Measurements from ENCODE around the gene SELENOO. TPM values are rescaled to one million over a fixed set of nuclear protein-coding genes. Genes with fewer than 3 reads are reported as not detected.
A peak's percentile ranks its signal among the peaks of the same experiment; 100 is the strongest.

Gene SELENOO
- 17.6 TPM for total RNA-seq
- long read RNA-seq, transcript SELENOO-201 (9 exons, 2,315 nt): major isoform, 43 of 76 reads
- long read RNA-seq, partial matches to known transcripts: 16 of 76 reads
- long read RNA-seq, other reads (novel, unspliced or antisense): 17 of 76 reads

DNA sequence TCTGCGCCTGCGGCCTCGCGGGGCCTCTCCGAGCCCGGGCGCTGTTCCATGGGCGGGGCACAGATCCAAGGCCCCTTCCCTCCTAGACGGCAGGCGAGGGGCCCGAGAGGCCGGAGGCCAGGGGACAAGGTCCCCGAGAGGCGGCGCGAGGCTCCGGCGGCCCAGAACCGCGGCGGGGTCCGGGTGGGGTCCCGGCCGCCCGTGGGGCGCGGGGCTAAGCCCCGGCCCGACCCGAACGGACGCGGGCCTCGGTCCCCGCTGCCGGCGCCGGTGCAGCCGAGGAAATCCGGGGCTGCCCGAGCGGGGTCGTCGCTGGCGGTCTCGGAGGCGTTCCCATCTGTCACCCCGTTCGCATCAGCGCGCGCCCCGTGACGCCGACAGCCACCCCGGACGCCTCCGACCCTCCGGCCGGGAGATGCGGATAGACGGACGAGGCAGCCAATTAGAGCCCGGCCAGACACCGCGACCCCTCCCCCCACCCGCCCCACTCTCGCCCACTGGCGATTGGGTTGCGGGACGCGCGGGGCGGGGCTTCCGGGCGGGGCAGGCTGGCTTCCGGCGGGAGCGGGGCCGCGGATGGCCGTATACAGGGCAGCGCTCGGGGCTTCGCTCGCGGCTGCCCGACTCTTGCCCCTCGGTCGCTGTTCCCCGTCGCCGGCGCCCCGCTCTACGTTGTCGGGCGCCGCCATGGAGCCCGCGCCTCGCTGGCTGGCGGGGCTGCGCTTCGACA is at the start of gene SELENOO:
Gene SELENOO (plus strand): TSS at position 551 of the 730 bp plus-strand sequence. CDS start 26 bp downstream, at position 577.
- no peaks in the 10 kb centered on the region for H3K27me3 ChIP-seq
- intact Hi-C loops (cut with DNase I): no loop called here
- peaks cover 27% of the 10 kb centered on the region for H3K36me3 ChIP-seq
- peak; percentile 96 for DNase-seq
- peak within 1 kb of the TSS; percentile 74 for H3K27ac ChIP-seq
- H3K4me1 ChIP-seq: peaks cover 14% of the 10 kb centered on the region
- TF ChIP-seq, protein P1, sequence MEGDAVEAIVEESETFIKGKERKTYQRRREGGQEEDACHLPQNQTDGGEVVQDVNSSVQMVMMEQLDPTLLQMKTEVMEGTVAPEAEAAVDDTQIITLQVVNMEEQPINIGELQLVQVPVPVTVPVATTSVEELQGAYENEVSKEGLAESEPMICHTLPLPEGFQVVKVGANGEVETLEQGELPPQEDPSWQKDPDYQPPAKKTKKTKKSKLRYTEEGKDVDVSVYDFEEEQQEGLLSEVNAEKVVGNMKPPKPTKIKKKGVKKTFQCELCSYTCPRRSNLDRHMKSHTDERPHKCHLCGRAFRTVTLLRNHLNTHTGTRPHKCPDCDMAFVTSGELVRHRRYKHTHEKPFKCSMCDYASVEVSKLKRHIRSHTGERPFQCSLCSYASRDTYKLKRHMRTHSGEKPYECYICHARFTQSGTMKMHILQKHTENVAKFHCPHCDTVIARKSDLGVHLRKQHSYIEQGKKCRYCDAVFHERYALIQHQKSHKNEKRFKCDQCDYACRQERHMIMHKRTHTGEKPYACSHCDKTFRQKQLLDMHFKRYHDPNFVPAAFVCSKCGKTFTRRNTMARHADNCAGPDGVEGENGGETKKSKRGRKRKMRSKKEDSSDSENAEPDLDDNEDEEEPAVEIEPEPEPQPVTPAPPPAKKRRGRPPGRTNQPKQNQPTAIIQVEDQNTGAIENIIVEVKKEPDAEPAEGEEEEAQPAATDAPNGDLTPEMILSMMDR (IDR thresholded peaks at IDR 0.05): no peak
- peak; percentile 94 for ATAC-seq
- H3K9me3 ChIP-seq: no peaks in the 10 kb centered on the region
- H3K4me3 ChIP-seq: peak within 1 kb of the TSS; percentile 76

DNA sequence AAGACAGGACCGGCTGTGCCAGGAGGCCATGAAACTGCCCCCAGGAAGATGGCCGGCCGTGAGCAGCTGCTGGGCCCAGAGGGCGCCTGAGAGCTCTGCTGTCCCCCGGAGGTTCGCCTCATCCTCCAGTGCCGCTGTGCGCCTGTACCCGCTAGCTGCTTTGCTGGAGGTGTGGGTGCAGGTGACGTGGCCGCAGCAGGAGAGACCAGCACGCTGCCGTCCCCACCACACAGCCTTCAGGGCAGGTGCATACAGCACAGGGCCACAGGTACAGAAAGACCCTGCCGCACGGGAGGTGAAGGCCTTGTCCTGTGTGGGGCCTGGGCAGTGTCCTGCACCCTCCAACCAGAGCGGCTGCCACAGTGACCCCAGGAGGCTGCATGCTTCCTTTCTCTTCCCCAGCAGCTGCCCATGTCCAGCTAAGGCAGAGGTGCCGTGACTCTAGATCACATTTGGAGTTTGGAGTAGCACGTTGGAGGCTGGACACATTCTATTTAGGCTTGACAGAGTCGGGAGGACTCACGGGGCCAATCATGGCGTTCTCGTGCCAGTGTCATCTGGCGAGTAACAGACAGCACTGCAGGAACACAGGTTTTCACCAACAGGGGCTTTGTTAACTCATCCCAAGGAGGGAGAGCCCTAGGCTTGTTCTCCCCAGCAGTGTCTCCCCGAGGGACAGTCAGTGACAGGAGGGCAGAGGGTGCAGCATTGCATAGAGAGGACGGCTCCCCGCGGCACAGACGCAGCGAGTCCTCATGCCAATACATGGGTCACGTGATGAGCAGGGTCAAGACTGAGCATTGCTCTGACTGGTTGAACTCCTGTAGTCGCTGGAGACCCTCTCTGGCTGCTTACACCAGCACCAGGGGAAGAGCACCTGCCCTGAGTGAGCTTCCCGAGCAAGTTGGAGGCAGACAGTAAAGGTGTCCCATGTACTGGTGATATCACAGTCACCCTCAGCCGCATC is 49.0 kb upstream of the SELENOO start:
- TF ChIP-seq, protein P1 (IDR thresholded peaks at IDR 0.05): no peak
- H3K4me3 ChIP-seq: no peak overlapping the region
- no peaks in the 10 kb centered on the region for H3K4me1 ChIP-seq
- H3K27me3 ChIP-seq: no peaks in the 10 kb centered on the region
- H3K9me3 ChIP-seq: no peaks in the 10 kb centered on the region
- H3K27ac ChIP-seq: no peak overlapping the region
- ATAC-seq (no peak), DNase-seq (no peak)
- intact Hi-C loops (cut with DNase I): no loop called here
- H3K36me3 ChIP-seq: no peaks in the 10 kb centered on the region

GRCh38 chr22:50153056-50153755 is 47.6 kb upstream of the SELENOO start:
- TF ChIP-seq, protein P1 (IDR thresholded peaks at IDR 0.05): no peak
- intact Hi-C loops (cut with DNase I): no loop called here

GRCh38 chr22:50153756-50154140 is 47.1 kb upstream of the SELENOO start:
- TF ChIP-seq, protein P1 (IDR thresholded peaks at IDR 0.05): no peak

More at GRCh38 chr22:50153056-50153755, 47.6 kb upstream of the SELENOO start:
- H3K9me3 ChIP-seq: no peaks in the 10 kb centered on the region
- H3K27me3 ChIP-seq: no peaks in the 10 kb centered on the region
- H3K27ac ChIP-seq: no peak overlapping the region
- H3K4me1 ChIP-seq: no peaks in the 10 kb centered on the region
- DNase-seq (no peak), ATAC-seq (no peak)
- no peaks in the 10 kb centered on the region for H3K36me3 ChIP-seq
- no peak overlapping the region for H3K4me3 ChIP-seq

DNA sequence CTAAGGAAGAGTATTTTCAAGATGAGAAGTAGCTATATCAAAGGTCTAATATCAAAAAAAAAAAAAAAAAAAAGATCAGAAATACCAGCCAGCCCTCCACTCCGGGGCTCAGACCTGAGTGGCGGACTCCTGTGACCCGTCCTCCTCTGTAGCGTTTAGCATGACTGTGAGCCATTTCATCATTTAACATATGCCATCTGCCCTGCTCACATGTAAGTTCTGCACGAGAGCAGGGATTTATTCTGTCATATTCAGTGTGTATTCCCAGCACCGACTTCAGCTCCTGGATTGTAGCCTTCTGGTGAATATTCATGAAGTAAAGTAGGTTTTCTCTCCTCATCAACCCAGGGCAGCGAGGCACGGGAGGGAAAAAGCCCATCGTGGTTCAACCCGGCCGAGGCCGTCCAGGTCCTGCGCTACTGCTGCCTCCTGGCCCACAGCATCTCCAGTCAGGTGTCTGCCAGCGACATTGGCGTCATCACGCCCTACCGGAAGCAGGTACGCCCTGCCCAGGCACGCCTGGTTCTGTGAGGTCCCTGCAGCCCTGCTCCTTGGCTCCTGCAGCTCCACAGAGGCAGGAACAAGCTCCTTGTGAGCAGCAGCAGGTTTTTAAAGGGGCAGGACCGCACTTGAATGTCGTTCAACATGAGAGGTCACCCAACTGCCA is 43.0 kb upstream of the SELENOO start:
- DNase-seq (peak; percentile 87), ATAC-seq (peak; percentile 95)
- no peaks in the 10 kb centered on the region for H3K9me3 ChIP-seq
- TF ChIP-seq, protein P1 (IDR thresholded peaks at IDR 0.05): no peak
- H3K4me3 ChIP-seq: no peak overlapping the region
- H3K27ac ChIP-seq: no peak overlapping the region
- intact Hi-C loops (cut with DNase I): no loop called here
- no peaks in the 10 kb centered on the region for H3K4me1 ChIP-seq
- H3K36me3 ChIP-seq: no peaks in the 10 kb centered on the region
- H3K27me3 ChIP-seq: no peaks in the 10 kb centered on the region

More at GRCh38 chr22:50153756-50154140, 47.1 kb upstream of the SELENOO start:
- H3K9me3 ChIP-seq: no peaks in the 10 kb centered on the region
- DNase-seq (no peak), ATAC-seq (no peak)
- H3K4me1 ChIP-seq: no peaks in the 10 kb centered on the region
- H3K27me3 ChIP-seq: no peaks in the 10 kb centered on the region
- intact Hi-C loops (cut with DNase I): no loop called here
- no peak overlapping the region for H3K27ac ChIP-seq
- no peaks in the 10 kb centered on the region for H3K36me3 ChIP-seq
- H3K4me3 ChIP-seq: no peak overlapping the region

Measured in upper lobe of right lung (tissue), 1 donor.